ENCODE measurements around the gene EHBP1.

DNA sequence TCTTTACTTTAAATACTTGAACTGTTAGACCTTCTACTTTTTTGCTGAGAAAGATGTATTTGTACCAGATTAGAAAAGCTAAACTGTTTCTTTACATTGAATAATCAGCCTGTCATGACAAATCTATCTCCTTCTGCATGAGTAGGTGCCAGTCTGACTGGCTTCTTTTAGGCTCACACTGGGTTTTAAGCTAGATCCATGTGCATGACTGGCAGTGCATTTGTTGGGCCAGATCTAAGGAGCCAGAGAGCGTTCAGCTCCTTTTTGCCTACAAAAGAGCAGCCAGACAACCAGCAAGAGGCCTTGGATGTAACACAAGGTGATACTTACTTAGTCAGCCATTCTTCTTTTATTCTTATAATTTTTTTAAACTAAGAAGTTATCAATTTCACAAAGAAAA is 263.2 kb downstream of the EHBP1 start:
- TF ChIP-seq, protein P1, sequence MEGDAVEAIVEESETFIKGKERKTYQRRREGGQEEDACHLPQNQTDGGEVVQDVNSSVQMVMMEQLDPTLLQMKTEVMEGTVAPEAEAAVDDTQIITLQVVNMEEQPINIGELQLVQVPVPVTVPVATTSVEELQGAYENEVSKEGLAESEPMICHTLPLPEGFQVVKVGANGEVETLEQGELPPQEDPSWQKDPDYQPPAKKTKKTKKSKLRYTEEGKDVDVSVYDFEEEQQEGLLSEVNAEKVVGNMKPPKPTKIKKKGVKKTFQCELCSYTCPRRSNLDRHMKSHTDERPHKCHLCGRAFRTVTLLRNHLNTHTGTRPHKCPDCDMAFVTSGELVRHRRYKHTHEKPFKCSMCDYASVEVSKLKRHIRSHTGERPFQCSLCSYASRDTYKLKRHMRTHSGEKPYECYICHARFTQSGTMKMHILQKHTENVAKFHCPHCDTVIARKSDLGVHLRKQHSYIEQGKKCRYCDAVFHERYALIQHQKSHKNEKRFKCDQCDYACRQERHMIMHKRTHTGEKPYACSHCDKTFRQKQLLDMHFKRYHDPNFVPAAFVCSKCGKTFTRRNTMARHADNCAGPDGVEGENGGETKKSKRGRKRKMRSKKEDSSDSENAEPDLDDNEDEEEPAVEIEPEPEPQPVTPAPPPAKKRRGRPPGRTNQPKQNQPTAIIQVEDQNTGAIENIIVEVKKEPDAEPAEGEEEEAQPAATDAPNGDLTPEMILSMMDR (IDR thresholded peaks at IDR 0.05; ENCODE audit: extremely low read depth in 1 of 2, insufficient read depth in 1 of 2, low read depth in 1 of 2, low read length in 2 of 2), result no peak
- TF ChIP-seq POLR2A (IDR thresholded peaks at IDR 0.05; ENCODE audit: low read depth, low read length) (no peak), MYC (IDR thresholded peaks at IDR 0.05; ENCODE audit: low read depth, low read length) (no peak), EZH2 (IDR thresholded peaks at IDR 0.05; ENCODE audit: borderline replicate concordance, low read depth, low read length, severe bottlenecking) (no peak)
- TF ChIP-seq, protein P2, sequence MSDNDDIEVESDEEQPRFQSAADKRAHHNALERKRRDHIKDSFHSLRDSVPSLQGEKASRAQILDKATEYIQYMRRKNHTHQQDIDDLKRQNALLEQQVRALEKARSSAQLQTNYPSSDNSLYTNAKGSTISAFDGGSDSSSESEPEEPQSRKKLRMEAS (IDR thresholded peaks at IDR 0.05; ENCODE audit: insufficient read depth, insufficient read length), result no peak
